GM21576 (cell line): ENCODE data around the gene IFI35.
"Not testable (repeated sequence)": the region's sequence is repeated elsewhere in the genome, so short reads cannot be mapped to it uniquely, and the experiment has no call there.

Experiments
- ATAC-seq: cut with Tn5 transposase; IDR thresholded peaks from one replicate; pipeline ENCODE4 v1.9.1; 2021; ENCODE audit warnings: mild to moderate bottlenecking, moderate library complexity; ENCODE audit not compliant: unreplicated experiment

Gene IFI35

GRCh38 chr17:43006639-43007551 is at the start of gene IFI35:
IFI35 (plus strand) TSS chr17:43006784; CDS start chr17:43006948, 164 bp downstream.
- ATAC-seq = peak; percentile 85

DNA sequence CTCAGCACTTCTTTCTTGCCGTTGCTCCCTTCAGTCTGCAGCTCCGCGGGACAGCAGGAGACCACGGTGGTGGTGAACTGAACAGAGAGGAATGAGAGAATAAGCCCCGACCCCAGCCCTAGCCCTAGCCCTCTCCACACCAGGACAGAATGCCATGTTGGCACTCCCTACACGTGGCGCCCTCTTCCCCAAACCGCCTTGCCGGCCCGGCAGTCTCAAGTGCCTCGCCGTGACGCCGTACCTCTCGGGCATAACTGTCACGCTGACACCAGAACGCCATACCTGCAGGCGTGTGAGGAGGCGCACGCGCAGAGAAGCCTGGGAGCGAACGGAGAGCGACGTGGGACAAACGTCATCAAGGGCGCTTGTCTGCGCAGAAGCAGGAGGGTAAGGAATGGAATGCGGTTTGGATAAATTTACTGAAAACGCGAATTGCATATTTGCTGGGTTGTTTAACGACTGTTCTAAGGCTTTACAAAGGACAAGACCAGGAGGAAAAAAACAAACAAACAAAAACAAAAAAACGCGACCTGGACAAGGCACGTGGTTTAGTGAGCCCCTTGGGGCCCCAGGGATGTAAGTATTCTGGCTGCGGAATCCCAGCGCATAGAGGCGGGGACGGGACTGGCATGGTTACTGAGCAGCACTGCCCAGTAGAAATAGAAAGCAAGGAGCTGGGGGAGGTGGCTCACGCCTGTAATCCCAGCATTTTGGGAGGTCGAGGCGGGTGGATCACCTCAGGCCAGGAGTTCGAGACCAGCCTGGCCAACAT is 42.2 kb upstream of the IFI35 start, which contains the start of gene AARSD1:
AARSD1 (minus strand) TSS at position 294 of the 772 bp plus-strand sequence; CDS start at position 280, 14 bp downstream.
- peak; percentile 78 for ATAC-seq

GRCh38 chr17:42967925-42968324 is 38.7 kb upstream of the IFI35 start:
- no peak for ATAC-seq

DNA sequence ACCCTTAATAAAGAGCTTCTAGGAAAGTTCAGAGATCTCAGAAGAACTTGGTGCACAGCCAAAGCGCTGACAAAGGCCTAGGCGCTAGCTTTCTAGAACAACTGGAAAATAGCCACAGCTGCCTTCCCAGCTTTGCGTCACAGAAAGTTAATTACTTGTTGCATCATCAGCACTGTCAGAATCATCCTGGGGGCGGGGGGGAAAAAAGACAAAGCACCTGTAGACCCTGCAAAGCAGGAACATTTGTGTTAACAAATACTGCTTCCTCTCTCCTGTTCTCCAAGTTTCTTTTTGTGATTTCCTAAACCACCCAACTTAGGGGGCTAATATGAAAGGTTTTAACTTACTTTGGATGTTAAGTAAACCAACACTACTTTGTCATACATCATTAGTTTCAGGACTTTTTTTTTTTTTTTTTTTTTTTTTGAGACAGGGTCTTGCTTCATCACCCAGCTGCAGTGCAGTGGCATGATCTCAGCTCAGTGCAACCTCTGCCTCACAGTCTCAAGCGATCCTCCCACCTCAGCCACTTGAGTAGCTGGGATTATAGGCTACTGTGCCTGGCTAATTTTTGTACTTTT is 37.5 kb upstream of the IFI35 start:
- no peak for ATAC-seq

DNA sequence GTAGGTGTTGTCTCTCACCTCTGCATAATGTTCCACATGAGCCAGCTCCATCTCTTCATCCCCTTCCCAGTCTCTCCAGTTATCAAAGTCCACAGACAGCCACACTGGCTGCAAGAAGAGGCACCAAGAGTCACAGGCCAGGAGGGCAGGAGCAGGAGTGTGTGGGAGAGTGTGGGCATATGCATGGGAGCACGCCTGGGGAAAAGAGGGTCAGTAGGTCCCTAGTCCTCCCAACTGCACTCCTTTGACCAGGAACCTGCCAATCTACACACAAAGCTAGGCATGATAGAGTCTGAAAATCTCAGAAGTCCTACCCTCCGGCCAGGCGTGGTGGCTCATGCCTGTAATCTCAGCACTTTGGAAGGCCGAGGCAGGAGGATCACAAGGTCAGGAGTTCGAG is 35.0 kb upstream of the IFI35 start:
- no peak for ATAC-seq

- ATAC-seq = not testable (repeated sequence)
Measured at GRCh38 chr17:42973323-42973722, 33.3 kb upstream of the IFI35 start.

GRCh38 chr17:42975265-42975664 is 31.3 kb upstream of the IFI35 start:
- no peak for ATAC-seq

DNA sequence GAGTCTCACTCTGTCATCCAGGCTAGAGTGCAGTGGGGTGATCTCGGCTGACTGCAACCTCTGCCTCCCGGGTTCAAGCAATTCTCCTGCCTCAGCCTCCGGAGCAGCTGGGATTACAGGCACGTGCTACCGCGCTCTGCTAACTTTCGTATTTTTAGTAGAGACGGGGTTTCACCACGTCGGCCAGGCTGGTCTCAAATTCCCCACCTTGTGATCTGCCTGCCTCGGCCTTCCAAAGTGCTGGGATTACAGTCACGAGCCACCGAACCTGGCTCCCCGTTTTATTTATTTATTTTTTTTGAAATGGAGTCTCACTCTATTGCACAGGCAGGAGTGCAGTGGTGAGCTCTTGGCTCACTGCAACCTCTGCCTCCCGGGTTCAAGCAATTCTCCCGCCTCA is 30.9 kb upstream of the IFI35 start:
- ATAC-seq = not testable (repeated sequence)

DNA sequence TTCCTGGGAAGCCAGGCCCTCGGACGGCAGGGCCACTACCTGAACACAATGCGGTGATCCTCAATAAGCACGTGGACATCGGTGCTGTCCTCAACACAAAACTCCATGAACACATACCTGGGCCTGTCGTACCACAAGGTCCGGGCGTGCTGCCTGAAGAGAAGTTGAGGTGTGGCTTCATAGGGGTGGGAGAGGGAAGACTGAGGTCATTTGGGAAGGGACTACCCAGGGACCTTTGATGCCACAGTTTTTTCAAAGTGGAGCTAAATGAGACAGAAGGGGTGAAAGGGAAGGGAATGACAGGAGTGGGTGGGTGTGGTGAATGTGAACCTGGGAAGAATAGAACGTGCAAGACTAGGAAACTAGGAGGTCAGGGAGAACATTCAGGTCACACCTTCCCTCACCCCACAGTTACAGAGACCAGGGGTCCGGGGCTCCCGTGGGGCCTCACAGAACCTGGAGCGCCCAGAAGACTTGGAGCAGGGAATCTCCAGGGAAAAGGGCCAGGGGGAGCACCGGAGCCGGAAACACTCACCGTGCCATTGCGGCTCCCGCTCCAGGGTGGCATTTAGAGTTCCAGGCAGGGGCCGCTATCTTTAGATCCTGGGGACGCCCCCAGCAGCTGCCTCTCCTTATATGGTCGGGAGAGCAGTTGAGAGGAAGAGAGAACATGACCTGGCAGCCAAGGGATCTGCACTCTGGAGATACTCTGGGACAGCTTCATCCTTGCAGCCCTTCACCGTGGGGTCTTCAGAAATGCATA is 26.9 kb upstream of the IFI35 start, which contains the start of gene PTGES3L:
PTGES3L (minus strand) TSS at position 570 of the 763 bp plus-strand sequence; CDS start at position 543, 27 bp downstream.
- no peak for ATAC-seq

- ATAC-seq = peak; percentile 64
Measured at GRCh38 chr17:42980274-42980765, 26.3 kb upstream of the IFI35 start, which contains the start of gene RUNDC1. RUNDC1 (plus strand) TSS chr17:42980565; CDS start chr17:42980577, 12 bp downstream.

DNA sequence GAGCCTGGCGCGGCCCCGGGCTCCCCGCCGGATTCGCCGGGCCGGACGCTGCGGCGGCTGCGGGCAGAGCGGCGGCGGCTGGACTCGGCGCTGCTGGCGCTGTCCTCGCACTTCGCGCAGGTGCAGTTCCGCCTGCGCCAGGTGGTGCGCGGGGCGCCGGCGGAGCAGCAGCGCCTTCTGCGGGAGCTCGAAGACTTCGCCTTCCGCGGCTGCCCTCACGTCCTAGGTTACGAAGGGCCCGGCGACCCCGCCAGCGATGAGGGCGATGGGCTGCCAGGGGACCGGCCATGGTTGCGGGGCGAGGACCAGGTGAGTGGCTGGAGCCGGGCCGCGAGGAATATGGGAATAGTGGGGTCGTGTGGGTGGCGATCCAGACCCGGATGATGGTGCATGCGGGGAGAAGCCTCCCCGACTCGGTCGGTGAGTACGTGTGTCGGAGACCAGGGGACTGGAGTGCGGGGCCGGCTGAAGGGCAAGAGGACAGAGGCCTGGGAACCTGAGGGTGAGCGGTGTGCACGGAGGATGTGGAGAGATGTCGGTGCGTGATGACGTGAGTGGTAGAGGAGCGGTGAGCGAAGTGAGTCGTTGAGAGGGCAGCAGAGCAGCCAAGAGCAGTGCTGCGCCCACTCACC is 25.7 kb upstream of the IFI35 start:
- ATAC-seq = peak; percentile 39

DNA sequence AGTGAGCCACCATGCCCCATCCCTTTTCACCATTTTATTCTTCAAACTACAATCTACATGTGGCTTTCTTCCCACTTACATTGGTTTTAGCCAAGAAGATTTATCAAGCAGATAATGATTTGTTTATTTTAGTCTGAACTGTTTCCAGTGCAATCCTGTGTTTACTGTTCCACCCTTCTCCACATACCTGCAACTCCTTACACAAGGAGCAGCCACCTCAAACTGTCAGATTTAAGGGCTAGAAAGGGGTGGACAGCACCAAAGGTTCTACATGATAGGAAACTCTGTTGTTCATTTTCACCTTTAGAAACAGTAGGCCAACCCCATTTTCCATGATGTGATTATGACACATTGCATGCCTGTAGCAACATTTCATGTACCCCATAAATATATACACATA is 24.3 kb upstream of the IFI35 start:
- no peak for ATAC-seq

DNA sequence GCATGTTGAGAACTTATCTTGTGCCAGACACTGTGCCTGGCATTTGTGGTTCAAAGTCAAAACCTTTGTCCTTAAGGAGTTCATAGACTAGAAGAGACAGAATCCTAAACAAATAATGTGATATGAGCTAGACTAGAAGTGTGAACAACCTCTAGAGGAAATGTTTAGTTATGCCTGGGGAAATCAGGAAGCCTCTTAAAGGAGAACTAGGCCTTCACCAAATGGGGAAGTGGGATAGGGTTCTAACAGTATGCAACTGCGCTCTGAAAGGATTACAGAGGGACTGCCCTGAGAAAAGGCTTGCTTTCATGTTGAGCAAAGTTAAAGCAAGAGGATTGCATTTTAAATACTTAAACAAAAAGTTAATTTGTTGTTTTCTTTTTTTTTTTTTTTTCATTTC is 21.4 kb upstream of the IFI35 start:
- ATAC-seq = peak; percentile 52

DNA sequence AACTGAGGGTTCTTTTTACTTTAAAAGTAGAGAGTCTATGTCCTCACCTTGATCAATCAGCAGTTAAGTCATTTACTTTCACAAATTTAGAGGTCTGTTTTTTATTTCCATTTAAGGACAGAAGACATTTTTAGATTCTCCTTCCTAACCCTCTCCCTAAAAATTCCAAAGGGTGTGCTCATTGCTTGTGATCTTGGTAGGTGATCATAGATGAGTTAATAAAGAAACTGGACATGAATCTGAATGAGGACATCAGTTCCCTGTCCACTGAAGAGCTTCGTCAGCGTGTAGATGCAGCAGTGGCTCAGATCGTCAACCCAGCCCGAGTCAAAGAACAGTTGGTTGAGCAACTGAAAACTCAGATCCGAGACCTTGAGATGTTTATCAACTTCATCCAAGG is 17.4 kb upstream of the IFI35 start:
- ATAC-seq = no peak

DNA sequence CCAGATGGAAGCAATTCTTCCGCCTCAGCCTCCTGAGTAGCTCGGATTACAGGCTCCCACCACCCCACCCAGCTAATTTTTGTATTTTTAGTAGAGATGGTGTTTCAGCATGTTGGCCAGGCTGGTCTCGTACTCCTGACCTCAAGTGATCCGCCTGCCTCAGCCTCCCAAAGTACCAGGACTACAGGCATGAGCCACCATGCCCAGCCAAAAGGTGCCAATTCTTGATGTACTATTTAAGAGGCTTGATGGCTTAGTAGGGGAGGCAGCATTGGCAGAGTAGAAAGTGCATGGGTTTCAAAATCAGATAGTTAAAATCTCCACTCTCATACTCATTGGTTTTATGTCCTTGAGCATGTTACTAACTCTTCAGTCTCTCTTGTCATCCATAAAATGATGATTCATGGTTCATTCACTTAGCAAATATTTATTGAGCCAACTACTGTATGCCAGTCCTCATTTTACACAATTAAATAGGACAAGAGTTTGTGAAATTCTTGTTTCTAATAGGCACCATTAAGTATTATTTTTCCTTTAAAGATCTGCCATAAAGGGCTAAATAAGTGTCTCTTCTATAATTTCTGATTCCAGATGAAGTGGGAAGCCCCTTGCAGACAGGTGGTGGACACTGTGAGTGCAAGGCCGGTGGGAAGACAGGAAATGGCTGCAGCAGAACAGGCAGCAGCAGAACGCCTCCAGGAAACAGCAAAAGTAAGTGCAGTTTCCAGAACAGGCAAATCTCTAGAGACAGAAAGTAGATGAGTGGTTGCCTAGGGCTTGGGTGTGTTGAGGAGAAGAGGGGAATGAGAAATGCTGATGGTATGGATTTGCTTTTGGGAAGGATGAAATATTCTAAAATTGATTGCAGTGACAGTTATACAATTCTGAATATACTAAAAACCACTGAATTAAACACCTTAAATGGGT is 16.6 kb upstream of the IFI35 start:
- no peak for ATAC-seq

DNA sequence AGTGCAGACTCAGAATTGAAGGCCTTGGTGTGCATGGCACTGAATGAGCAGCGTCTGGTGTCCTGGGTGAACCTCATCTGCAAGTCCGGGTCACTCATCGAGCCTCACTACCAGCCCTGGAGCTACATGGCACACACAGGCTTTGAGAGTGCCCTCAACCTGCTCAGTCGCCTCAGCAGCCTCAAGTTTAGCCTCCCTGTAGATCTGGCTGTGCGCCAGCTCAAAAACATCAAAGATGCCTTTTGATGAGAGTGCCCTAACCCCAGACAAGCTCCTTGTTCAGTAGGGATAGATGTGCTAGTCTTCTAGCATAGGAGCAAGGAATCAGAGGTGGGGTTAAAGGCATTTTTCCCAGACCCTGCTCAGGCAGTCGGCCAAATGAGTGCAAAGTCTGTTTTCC is 15.1 kb upstream of the IFI35 start:
- no peak for ATAC-seq

GRCh38 chr17:42992872-42993271 is 13.7 kb upstream of the IFI35 start:
- no peak for ATAC-seq

DNA sequence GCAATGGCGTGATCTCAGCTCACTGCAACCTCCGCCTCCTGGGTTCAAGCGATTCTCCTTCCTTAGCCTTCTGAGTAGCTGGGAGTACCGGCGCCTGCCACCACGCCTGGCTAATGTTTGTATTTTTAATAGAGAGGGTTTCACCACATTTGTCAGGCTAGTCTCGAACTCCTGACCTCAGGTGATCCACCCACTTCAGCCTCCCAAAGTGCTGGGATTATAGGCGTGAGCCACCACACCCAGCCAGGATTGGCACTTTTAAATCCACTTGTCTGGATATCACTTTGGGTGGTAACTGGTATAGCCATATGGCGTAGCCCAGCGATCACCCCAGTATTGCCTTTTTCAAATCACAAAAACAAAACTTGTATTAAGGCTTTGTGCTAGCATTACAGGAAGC is 12.7 kb upstream of the IFI35 start:
- ATAC-seq = not testable (repeated sequence)
